Frontal cortex (tissue), 4 donors: ENCODE measurements around the gene RNF182. TPM values are rescaled to one million over a fixed set of nuclear protein-coding genes. Genes with fewer than 3 reads are reported as not detected.
"Not testable (repeated sequence)": the region's sequence is repeated elsewhere in the genome, so short reads cannot be mapped to it uniquely, and the experiment has no call there.

Experiments used
- DNase-seq, 2 donors: peaks; one replicate each; pipeline ENCODE4 v3.0.0; 2012; ENCODE audit warnings: low spot score in 2 of 2
- FAIRE-seq: peaks from 2 replicates; lab custom pipeline; 2012; peaks lifted over from hg19 to GRCh38; lab: Jason Lieb, UNC
- total RNA-seq: library from RNA; depleted of rRNA; stranded (reverse); fragments of >200 nt; gene quantifications from one replicate; pipeline ENCODE4 v1.2.3, GENCODE V29; 2014
- donor health status: control.
- donor health status: control.
- donor health status: control.

The RNF182 gene
- total RNA-seq, 1 donor from 2014 or later: 35.1 TPM

DNA sequence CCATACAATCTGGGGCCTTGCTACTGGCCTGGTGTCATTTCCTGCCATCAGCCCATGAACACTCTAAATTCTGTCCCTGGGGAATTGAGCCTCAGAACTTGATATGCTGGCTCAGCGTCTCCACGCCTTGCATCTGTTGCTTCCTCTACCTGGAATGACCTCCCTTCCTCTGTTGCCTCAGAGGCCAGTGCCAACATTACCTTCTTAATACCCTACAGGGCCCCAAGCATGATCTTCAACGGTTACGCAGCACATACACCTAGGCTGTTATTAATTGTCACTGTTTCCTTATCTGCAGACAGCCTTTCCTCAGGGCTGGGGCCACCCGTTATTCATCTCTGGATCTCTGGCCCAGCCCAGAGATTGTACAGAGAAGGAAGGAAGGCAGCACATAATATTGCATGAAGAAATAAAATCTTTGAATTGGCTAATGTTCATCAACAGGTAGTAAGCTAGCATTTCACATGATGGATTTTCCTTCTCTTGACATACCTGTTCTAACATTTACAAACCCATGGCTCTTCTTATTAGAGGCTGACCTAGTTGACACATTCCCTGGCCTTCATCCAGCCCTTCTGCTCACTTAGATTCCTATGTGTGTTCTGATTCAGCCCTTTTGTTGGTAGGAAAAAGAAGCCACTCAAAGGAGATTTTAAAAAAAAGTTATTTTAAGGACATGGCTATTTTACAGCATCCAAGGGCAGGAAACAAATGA, 8.4 kb upstream of the RNF182 start:
- FAIRE-seq (no peak), DNase-seq (no peak)

- FAIRE-seq (no peak), DNase-seq (no peak)
These were observed 7.6 kb upstream of the RNF182 start for GRCh38 chr6:13917141-13917540.

DNA sequence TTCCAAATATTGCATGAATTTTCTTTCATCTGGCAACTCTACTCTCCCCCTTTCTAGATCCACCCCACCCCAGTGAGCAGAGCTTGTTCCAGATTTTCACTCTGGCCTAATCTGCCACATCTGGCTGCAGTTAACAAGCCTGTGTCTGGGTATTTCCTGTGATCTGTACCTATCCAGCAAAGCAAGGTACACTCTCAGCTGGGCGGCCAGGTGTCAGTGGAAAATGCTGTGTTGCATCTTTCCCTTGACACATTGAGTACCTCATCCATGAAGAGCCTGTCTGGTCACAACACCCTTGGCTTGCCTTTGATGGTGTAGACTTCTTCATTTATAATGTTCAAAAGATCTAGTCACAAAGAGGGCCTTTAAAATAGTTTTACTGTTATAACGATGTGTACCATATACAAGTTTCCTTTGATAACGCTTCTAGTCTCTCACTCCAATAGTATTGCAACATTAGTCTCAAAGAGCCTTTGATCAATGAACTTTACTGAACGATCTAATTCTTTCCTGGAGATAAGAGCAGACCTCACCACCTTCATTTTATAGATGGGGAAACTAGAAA, 6.0 kb upstream of the RNF182 start:
- no peak for FAIRE-seq
- no peak for DNase-seq

DNA sequence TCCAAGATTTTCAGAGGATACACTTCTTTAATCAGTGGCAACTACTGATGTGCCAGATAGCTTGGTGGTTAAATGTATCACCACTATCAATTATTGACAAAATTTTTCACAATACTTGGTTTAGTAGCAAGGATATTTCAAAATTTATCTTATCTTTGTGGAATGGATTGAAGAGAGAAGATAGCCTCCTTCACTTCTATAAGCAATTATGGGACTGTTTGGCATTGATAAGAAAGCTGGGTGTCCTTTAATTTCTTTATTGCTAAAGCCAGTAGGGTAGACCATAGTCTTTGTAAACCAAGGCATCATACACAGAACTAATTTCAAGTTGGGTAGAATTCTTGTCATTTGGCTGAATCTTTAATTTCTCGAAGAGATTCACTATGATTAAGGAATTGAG, 4.9 kb upstream of the RNF182 start:
- DNase-seq (no peak), FAIRE-seq (no peak)

- no peak for FAIRE-seq
- no peak for DNase-seq
These were observed 4.2 kb upstream of the RNF182 start for GRCh38 chr6:13920552-13920951.

GRCh38 chr6:13922750-13923149, 2.0 kb upstream of the RNF182 start:
- FAIRE-seq (no peak), DNase-seq (no peak)

DNA sequence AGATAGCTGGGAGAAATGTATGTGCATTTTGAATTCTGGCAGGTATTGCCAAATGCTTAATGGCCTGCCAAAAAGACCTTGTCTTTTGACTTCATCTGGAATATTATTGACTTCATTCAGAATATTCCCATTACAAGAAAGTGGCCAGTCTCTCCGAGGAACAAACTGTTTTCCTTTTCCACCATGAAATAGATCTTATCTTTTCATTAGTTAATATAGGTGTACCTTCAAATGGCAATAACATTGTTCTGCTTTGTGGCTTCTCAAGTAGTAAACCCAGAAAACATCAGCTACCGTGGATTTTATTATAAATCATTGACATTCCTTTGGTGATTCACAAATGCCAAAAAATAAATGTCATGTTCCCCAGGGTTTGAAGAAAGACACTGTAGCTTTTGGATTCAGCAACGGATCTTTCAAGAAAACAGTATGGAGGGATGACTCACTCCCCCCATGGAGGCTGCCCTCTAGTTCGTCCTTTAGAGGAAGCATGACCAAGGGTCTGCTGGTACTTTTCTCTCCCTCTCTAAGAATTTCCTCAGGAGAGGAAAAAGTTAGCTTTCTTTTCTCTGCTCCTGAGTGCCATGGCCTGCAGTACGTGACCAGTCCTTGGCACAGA, 1.1 kb upstream of the RNF182 start:
- peak in 1 of 2 donors; percentile 28 for DNase-seq
- no peak for FAIRE-seq

- FAIRE-seq (no peak), DNase-seq (peak in 1 of 2 donors; percentile 34)
These were observed 405 bp upstream of the RNF182 start for GRCh38 chr6:13924146-13924948.

DNA sequence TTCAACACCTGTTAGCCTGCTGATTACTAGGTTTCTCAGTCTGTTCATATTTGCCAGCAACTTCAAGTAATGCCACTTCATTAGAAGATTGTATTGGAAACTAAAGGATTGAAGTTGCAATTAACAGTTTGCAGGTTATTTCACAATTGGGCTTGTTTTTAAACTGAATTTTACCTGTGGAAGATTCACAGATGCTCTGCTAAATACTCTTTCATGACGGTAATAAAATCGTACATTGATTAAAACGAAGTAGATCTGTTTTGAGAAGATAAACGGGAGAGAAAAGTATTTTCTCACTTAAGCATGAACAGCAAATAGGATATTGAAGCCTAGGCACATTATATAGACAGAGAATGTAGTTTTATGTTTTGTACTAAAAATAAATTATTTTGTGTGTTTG, 1.6 kb downstream of the RNF182 start:
- FAIRE-seq: no peak

GRCh38 chr6:13927203-13927602, 2.5 kb downstream of the RNF182 start:
- no peak for DNase-seq
- FAIRE-seq: no peak

More for the DNA sequence above, 1.6 kb downstream of the RNF182 start:
- DNase-seq: no peak

DNA sequence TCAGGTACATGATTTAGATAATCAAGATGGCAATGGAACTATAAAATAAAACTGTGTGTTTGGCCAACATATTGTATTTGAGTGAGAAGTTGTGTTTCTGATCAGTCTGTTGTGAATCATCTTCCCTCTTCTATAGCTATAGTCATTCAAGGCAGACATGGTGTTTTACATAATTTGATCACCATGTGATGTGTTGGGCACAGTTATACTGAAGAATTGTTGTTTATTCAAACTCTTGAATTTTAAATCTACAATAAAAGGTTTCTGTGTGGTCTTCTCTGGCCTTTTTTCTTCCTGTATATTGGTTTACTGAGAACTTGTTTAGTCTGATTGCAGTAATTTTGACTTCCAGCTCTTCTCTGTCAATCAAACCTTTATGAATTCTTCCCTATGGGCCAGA, 4.4 kb downstream of the RNF182 start:
- no peak for DNase-seq
- FAIRE-seq: no peak

GRCh38 chr6:13931797-13932402, 7.1 kb downstream of the RNF182 start:
- no peak for DNase-seq
- no peak for FAIRE-seq

- no peak for FAIRE-seq
These were observed 8.0 kb downstream of the RNF182 start for GRCh38 chr6:13932785-13933184.

GRCh38 chr6:13934721-13935120, 10.0 kb downstream of the RNF182 start:
- DNase-seq: no peak
- no peak for FAIRE-seq

More at GRCh38 chr6:13932785-13933184, 8.0 kb downstream of the RNF182 start:
- no peak for DNase-seq

- DNase-seq: no peak
- FAIRE-seq: no peak
These were observed 10.6 kb downstream of the RNF182 start for GRCh38 chr6:13935190-13935880.

DNA sequence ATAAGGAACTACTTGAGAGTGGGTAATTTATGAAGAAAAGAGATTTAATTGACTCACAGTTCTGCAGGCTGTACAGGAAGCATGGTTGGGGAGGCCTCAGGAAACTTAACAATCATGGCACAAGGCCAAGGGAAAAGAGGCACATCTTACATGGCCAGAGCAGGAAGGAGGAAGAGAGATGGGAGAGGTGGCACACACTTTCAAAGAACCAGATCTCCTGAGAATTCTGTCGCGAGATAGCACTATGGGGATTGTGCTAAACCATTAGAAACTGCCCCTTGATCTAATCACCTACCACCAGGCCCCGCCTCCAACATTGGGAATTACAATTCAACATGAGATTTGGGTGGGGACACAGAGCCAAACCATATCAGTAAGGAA, 11.1 kb downstream of the RNF182 start:
- DNase-seq, FAIRE-seq: not testable (repeated sequence)

DNA sequence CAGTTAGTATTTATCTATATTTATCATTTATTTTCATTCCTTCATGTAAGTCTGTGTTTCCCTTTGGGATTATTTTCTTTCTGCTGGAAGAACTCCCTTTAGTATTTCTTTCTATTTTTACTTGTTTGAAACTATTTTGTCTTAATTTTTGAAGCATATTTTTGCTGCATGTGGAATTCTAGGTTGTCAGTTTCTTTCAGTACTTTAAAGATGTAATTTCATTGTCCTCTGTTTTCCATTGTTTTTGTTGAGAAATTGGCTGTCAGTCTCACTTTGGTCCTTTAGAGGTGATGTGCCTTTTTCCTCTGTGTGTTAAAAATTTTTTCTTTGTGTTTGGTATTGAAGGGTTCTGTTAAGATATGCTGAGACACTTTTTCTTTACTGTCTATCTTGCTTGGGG, 17.1 kb downstream of the RNF182 start:
- FAIRE-seq (no peak), DNase-seq (no peak)

DNA sequence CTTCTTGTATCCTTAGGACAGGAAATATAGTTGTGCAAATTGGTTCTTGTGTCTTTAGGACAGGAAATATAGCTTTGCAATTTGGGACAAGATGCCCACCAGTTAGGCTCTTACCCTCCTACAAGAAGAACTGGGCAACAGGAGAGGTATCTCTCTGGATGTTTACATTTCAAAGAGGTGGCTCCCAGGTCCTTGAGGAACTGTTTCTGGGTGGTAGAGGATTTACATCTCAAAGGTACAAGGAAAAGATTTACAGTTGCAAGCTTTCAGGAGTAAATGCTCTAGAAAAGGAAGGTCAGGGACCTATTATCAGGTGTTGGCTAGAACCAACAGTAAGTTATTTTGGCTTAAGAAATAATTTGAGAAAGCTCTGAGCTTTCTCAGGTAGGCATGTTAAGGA, 19.2 kb downstream of the RNF182 start:
- FAIRE-seq: no peak
- no peak for DNase-seq

DNA sequence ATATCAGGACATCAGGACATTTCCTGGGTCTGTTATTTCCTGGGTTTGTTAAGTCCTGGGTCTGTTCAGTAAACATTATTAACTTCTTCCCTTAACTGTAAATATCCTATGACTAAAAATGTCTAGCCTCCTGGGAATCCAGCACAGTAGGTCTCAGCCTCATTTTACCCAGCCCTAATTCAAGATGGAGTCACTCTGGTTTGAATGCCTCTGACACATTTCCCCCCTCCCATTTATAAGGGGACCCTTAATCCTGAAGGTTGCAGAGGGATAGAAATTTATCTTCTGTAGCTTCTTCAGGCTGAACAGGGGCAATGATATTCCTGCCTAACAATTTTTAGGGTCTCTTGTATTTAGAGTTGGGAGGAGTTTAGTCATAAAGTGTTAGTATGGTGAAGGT, 21.8 kb downstream of the RNF182 start:
- DNase-seq (no peak), FAIRE-seq (no peak)
